Body of pancreas (tissue), 4 donors: ENCODE results near the gene MIA3. TPM values are rescaled to one million over a fixed set of nuclear protein-coding genes. Genes with fewer than 3 reads are reported as not detected.

Experiments used
- ATAC-seq: fragments of 150-250 bp; one replicate; pipeline ENCODE4 v1.9.1; 2016
- DNase-seq, 4 donors: peaks; one replicate each; pipeline ENCODE4 v3.0.0-alpha.2; 2019
- H3K27ac ChIP-seq, 4 donors: fragments of 200-600 bp; sonication (generic); 1 replicate in 3 of 4; 2 replicates in 1 of 4; pipeline versions ENCODE4 v1.5.1 to v1.6.1; 2016 to 2019; ENCODE audit warnings: mild to moderate bottlenecking in 1 of 4, mixed read lengths in 1 of 4, moderate library complexity in 1 of 4
- H3K27me3 ChIP-seq, 2 donors: fragments of 200-600 bp; sonication (generic); one replicate each; pipeline ENCODE4 v1.6.0; 2016; ENCODE audit warnings: mild to moderate bottlenecking in 1 of 2
- H3K36me3 ChIP-seq, 2 donors: fragments of 200-600 bp; sonication (generic); replicated peaks in 1 of 2; 2 replicates each; pipeline ENCODE4 v1.5.1; 2016; ENCODE audit warnings: low read depth in 2 of 2; ENCODE audit not compliant: insufficient read depth in 1 of 2
- H3K4me1 ChIP-seq: fragments of 200-600 bp; sonication (generic); one replicate; pipeline ENCODE4 v1.6.0; 2016
- H3K4me3 ChIP-seq, 2 donors: fragments of 200-600 bp; sonication (generic); 1 replicate in 1 of 2; 2 replicates in 1 of 2; pipeline ENCODE4 v1.5.1; 2016 to 2019
- H3K9me3 ChIP-seq, 3 donors: fragments of 200-600 bp; sonication (generic); 1 replicate in 2 of 3; 2 replicates in 1 of 3; pipeline ENCODE4 v1.5.1; 2016
- CTCF ChIP-seq, 7 experiments: fragments of 450-650 bp in 4 of 7; fragments of 200-600 bp in 3 of 7; sonication (generic) in 3 of 7; IDR thresholded peaks; one replicate each; pipeline ENCODE4 v1.5.1; 2016 to 2019; ENCODE audit warnings: antibody characterized with exemption in 7 of 7
- POLR2A ChIP-seq, 3 donors: fragments of 450-650 bp; IDR thresholded peaks; one replicate each; pipeline ENCODE4 v1.6.1; 2016; ENCODE audit warnings: antibody characterized with exemption in 3 of 3, mild to moderate bottlenecking in 2 of 3
- WGBS, 2 donors: methylation state at CpG; one replicate each; pipeline ENCODE4 v1.1.5; 2017; 5-methylcytosine and 5-hydroxymethylcytosine counted together
- intact Hi-C: fragments of 100-400 bp; cut with DNase I; formaldehyde crosslinking; loops from one replicate; pipeline ENCODE4 v1.15.1; 2023
- total RNA-seq, 2 donors: library from RNA; depleted of rRNA; stranded (reverse); fragments of >200 nt; gene quantifications; one replicate each; pipeline ENCODE4 v1.1.0, GENCODE V29; 2016

Gene MIA3
- total RNA-seq, 2 donors from 2014 or later = 32.2 to 44.8 TPM

- peaks cover 15% of the 10 kb centered on the region for H3K4me1 ChIP-seq
- no peak for TF ChIP-seq POLR2A (IDR thresholded peaks at IDR 0.05)
Observed at GRCh38 chr1:222623458-222623857, 5.6 kb downstream of the MIA3 start.

DNA sequence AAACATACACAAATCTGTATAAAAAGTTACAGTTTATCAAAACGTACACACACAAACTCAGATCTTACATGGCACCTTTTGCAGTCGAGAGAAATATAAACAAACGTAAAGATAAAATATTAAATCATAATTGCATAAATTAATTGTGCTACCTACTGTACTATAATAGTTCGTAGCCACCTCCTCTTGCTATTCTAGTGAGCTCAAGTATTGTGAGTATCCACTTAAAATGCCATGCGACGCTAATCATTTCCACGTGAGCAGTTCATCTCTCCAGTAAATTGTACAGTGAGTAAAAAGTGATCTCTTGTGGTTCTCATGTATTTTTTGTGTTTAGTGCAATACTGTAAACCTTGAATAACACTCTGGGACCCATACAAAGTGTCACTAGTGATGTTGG, 6.3 kb downstream of the MIA3 start:
- TF ChIP-seq CTCF (IDR thresholded peaks at IDR 0.05) (no peak), POLR2A (IDR thresholded peaks at IDR 0.05) (no peak)

More at GRCh38 chr1:222623458-222623857, 5.6 kb downstream of the MIA3 start:
- H3K4me3 ChIP-seq = no peak overlapping the region
- intact Hi-C loops = no loop called here
- peaks cover 0 to 13% of the 10 kb centered on the region in 2 donors for H3K36me3 ChIP-seq
- H3K9me3 ChIP-seq = no peaks in the 10 kb centered on the region
- DNase-seq (no peak), ATAC-seq (no peak)
- H3K27me3 ChIP-seq = no peaks in the 10 kb centered on the region
- H3K27ac ChIP-seq = no peak overlapping the region

DNA sequence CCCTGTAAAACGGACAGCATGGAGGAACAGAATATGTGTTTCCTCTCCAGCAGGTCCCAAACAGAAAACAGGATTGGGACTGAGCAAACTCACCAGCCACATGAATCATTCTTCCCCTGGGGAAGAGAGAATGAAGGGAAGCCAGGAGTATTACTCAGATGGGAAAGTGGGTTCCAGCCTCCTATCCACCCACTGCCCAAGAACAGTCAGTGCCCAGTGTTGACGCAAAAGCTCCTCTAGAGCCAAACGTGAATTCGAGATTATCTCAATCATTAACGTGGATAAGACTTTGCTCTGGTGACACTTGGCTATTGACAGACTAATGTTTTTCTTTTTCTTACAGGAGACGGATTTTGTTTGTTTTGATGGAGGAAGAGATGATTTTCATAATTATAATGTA, 9.3 kb downstream of the MIA3 start:
- Histone ChIP-seq H3K27me3 (no peaks in the 10 kb centered on the region), H3K27ac (no peak overlapping the region), H3K4me1 (no peaks in the 10 kb centered on the region), H3K4me3 (no peak overlapping the region), H3K36me3 (peaks cover 0 to 21% of the 10 kb centered on the region in 2 donors), H3K9me3 (no peaks in the 10 kb centered on the region)
- 42 to 63% methylated on average over 6 of the region's 6 CpGs for WGBS, 2 donors
- DNase-seq (no peak), ATAC-seq (no peak)
- intact Hi-C loops = no loop called here
- TF ChIP-seq POLR2A (IDR thresholded peaks at IDR 0.05) (no peak), CTCF (IDR thresholded peaks at IDR 0.05) (no peak)

More for the DNA sequence above, 6.3 kb downstream of the MIA3 start:
- DNase-seq = no peak
- intact Hi-C loops = no loop called here
- peaks cover 12% of the 10 kb centered on the region for H3K4me1 ChIP-seq
- no peak overlapping the region for H3K4me3 ChIP-seq
- 90 to 91% methylated on average over 7 of the region's 7 CpGs for WGBS, 2 donors
- H3K27ac ChIP-seq = no peak overlapping the region
- ATAC-seq = no peak
- peaks cover 0 to 21% of the 10 kb centered on the region in 2 donors for H3K36me3 ChIP-seq
- no peaks in the 10 kb centered on the region for H3K9me3 ChIP-seq
- no peaks in the 10 kb centered on the region for H3K27me3 ChIP-seq

DNA sequence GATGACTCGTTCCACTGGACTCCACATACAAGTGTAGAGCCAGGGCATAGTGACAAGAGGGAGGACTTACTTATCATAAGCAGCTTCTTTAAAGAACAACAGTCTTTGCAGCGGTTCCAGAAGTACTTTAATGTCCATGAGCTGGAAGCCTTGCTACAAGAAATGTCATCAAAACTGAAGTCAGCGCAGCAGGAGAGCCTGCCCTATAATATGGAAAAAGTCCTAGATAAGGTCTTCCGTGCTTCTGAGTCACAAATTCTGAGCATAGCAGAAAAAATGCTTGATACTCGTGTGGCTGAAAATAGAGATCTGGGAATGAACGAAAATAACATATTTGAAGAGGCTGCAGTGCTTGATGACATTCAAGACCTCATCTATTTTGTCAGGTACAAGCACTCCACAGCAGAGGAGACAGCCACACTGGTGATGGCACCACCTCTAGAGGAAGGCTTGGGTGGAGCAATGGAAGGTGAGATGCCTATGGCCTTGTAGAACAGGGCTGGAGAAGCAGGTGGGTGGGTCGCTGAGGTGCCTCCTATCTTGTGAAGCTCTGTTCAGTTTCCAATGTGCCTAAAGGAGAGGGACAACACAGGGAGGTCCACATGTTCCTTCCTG, 12.1 kb downstream of the MIA3 start:
- no peak for TF ChIP-seq POLR2A (IDR thresholded peaks at IDR 0.05)
- TF ChIP-seq CTCF (IDR thresholded peaks at IDR 0.05) = no peak
- intact Hi-C loops = loop anchor here (5.0 kb wide), 1 partner anchor 168 kb away; no protein-coding TSS in a partner anchor
- H3K4me1 ChIP-seq = no peaks in the 10 kb centered on the region
- no peak for DNase-seq
- no peaks in the 10 kb centered on the region for H3K27me3 ChIP-seq
- no peak overlapping the region for H3K4me3 ChIP-seq
- no peaks in the 10 kb centered on the region for H3K9me3 ChIP-seq
- H3K27ac ChIP-seq = no peak overlapping the region
- no peak for ATAC-seq
- peaks cover 6 to 28% of the 10 kb centered on the region in 2 donors for H3K36me3 ChIP-seq
- WGBS, 2 donors = 86 to 89% methylated on average over 7 of the region's 7 CpGs

- H3K9me3 ChIP-seq = no peaks in the 10 kb centered on the region
- no peak overlapping the region for H3K27ac ChIP-seq
- ATAC-seq (no peak), DNase-seq (no peak)
- H3K27me3 ChIP-seq = no peaks in the 10 kb centered on the region
- no peak overlapping the region for H3K4me3 ChIP-seq
- 93 to 97% methylated on average over 3 of the region's 3 CpGs for WGBS, 2 donors
- peaks cover 6 to 23% of the 10 kb centered on the region in 2 donors for H3K36me3 ChIP-seq
- no peaks in the 10 kb centered on the region for H3K4me1 ChIP-seq
- intact Hi-C loops = loop anchor here (5.0 kb wide), 1 partner anchor 169 kb away; no protein-coding TSS in a partner anchor
- no peak for TF ChIP-seq POLR2A (IDR thresholded peaks at IDR 0.05)
- no peak for TF ChIP-seq CTCF (IDR thresholded peaks at IDR 0.05)
Observed at GRCh38 chr1:222631611-222632208, 13.8 kb downstream of the MIA3 start.
